GM19468 (cell line): ENCODE measurements around the gene HPS1.

ENCODE experiments used
- ATAC-seq: cut with Tn5 transposase; IDR thresholded peaks from one replicate; pipeline ENCODE4 v1.9.1; 2021; ENCODE audit warnings: mild to moderate bottlenecking, moderate library complexity, moderate number of reproducible peaks; ENCODE audit not compliant: unreplicated experiment; ENCODE audit errors: extremely low read depth

The HPS1 gene

GRCh38 chr10:98416606-98417388 is 29.9 kb downstream of the HPS1 start:
- ATAC-seq = no peak

DNA sequence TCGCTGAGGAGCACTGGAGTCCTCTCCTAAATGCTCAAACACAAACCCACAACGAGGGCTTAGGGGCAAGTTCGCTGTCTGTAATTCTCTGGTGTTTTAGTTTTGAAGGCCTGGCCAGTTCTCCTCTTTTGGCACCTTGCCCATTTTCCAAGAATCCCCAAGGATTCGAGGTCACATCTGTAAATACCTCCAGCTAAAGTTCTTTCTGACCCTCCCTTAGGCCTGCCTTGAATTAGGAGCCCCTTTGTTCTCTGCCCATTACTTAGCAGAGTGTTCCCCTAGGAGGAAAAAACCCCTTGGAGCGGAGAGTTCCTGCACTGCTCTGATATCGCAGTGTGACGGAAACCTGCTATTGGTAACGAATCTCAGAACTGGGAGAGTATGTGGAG is 31.0 kb downstream of the HPS1 start:
- no peak for ATAC-seq

DNA sequence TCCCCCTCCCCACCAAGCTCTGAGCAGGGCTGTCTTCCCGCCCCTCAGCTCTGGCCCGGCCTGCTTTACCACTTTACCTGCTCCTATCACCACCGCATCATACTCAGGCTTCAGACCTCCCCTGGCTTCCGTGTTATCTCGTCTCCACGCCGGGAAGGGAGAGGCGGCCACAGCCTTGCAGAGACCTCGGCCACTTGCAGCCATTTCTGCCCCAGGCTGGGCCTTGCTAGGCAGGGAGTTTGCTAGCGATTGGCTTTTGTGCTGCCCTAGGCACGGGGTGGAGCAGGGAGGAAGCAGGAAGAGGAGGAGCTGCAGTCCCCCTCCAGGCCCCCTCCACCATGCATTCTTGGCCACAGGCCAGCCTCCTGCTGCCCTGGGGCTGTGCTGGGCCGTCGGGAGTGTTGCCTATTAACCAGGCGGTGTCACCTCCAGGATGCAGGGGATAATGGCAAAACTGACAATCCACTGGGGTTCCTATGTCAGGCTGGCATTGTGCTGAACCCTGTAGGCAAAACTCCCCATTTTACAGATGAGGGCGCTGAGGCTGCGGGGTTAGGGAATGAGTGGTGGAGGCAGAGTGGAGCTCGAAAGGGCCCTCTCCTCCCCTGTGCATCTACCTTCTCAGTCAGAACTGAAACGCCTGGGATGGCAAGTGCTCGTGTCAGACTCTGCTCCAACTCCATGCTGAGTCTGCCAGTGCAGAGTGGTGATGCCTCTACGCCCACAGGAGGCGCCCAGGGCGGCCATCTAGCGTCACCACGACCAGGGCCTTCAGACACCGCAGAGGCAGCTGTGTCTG is 31.6 kb downstream of the HPS1 start, which contains the start of gene PYROXD2:
PYROXD2 (minus strand) TSS at position 251 of the 799 bp plus-strand sequence; CDS start at position 204, 47 bp downstream.
- ATAC-seq = no peak

DNA sequence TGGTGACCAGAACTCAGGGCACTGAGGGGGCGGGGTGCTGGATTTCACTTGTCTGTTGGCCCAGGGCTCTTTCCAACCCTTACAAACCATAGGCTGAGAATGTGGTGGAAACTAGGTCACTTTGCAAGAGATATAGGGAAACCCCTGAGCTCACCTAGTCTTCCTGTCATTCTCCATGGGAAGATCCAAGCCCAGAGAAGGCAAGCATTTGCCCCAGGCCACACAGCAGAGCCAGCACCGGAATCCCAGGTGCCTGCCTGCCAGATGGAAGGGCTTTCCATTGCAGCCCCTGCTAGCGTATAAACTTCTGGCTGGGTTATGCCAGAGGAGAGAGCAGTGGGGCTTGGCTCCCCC is 32.2 kb downstream of the HPS1 start:
- ATAC-seq = no peak

- ATAC-seq = no peak
These were observed 35.0 kb downstream of the HPS1 start for GRCh38 chr10:98411768-98412167.

DNA sequence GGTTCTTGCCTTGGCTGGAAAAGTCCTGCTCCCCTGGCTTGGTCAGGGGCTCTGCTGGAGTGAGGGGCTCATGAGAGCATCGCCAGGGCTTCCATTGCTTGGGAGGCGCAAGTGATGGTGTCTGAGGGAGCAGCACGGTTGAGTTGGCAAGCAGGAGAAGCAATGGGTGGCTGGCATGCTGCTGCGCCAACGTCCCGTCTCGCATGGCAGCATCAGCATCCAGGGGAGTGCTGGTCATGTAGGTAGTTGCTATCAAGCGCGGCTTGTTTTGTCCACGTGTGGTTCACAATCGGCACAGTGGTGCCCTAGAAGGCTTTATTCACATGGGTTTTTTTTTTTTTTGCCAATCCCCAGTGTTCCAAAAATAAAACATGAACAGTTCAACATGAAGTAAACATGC is 35.6 kb downstream of the HPS1 start:
- ATAC-seq = no peak

GRCh38 chr10:98410759-98411158 is 36.0 kb downstream of the HPS1 start:
- no peak for ATAC-seq

GRCh38 chr10:98410135-98410743 is 36.5 kb downstream of the HPS1 start:
- no peak for ATAC-seq

DNA sequence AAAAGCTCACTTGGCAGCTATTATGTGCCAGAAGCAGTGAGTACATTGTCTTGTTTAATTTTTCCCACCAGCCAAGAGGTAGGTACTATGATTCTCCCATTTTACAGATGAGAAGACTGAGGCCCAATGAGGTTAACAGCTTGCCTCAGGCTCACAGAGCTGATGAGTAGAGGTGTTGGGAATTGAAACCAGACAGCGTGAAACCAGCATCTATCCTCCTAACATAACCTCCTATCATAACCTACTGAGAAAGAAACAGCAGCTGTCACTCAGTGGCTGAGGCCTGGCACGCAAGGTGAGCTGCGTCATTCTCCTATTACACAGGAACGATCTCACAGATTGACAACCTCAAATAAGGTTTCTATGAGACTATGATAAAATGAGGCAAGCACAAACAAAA is 37.9 kb downstream of the HPS1 start:
- no peak for ATAC-seq

DNA sequence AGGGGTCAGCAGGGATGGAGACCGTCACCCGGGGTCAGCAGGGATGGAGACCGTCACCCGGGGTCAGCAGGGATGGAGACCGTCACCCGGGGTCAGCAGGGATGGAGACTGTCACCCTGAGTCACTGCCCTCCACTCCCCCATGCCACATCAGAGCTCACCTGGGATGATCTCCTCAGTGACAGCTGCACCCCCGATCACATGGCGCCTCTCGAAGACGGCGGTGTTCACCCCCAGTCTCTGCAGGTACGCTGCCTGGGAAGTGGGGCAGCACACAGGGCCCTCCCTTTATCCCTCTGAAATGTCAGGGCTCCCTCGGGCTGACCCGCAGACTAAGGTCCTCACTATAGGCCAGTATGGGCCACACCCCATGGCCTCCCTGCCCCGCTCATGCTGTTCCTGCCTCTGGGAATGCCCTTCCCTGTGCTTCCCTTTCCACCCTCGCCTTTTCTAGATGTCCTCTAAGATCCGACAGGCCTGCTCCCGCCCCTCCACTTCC is 38.9 kb downstream of the HPS1 start:
- no peak for ATAC-seq

DNA sequence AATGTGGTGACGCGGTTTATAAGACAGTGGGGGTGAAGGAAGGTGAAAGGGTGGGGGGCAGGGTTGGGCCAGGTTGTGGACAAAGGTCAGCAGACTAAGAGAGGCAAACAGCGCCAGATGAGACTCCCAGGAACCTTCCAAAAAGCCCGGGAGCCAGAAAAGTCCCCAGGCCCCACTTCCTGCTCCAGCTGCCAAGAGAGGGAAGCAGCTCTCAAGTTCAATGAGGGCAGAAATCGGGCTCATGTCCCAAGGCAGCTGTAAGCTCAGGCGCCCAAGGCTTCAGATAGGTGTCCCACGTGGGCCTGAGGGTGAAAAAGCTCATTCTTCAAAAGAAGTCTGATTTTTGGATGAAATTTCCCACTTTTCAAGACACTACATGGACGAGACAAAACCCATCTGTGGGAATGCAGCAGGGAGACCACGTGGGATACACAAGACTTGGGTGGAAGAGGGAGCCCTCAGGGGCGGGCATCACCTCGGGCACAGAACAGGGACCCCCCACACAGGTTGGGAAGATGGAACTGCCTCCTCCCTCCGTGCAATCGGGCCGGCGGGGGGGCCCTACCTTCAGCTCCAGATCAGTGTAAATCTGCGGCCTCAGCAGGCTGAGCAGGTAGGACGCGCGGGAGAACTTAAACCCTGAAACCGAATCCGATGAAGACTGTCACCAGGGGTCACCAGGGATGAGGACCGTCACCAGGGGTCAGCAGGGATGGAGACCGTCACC is 39.6 kb downstream of the HPS1 start:
- no peak for ATAC-seq

DNA sequence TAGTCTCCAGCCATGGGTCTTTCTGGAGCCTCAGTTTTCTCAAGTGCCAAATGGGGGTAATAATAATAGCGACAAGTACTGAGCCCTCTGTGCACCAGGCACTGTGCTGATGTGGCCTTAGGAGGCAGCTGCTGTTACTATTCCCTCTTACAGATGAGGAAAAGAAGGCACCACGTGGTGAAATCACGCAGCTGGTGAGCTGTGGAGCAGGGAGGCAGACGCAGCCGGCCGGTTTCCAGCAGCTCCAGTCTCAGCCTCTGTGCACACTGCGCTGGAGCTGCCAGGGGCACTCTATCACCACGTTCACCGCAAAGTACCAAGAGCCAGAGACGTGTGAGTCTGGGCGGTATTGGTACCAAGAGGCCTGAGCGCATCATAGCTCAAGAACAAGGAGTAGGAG is 41.3 kb downstream of the HPS1 start:
- ATAC-seq = no peak

DNA sequence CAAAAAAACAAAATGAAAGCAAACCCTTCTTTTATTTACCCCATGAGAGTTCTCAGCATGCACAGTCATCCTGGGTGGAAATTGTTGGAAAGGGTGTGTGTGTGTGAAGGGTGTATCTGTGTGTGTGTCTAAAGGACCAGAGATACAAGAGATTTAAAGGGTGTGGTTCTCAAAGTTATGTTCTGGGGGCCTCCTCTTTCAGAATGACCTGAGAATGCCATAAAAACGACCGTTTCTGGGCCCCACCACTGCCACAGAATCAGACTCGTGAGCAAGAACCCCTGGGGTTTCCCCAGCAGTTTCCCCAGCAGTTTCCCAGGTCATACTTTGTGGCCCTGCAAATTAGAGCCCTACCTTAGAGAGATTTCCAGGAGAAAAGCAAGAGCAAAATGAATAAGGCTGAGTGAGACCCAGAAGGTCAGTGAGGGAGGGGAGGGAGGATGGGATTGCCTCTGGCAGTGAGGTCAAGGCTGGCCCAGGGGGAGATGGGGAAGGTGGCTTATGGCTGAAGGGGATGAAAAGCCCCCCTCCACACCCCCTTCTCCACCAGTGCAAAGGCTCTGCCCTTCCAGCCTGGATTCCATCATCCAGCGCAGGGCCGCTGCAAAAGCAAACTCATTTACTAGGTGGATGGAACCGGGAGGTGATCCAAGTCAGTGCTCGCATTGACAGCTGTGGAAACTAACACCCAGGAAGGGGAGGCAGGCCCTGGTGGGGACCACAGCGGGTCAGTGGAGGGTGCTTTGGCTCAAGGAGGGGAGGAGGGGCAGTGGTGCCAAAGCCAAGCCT is 42.0 kb downstream of the HPS1 start:
- ATAC-seq = no peak

- ATAC-seq = no peak
These were observed 42.8 kb downstream of the HPS1 start for GRCh38 chr10:98403812-98404504.

DNA sequence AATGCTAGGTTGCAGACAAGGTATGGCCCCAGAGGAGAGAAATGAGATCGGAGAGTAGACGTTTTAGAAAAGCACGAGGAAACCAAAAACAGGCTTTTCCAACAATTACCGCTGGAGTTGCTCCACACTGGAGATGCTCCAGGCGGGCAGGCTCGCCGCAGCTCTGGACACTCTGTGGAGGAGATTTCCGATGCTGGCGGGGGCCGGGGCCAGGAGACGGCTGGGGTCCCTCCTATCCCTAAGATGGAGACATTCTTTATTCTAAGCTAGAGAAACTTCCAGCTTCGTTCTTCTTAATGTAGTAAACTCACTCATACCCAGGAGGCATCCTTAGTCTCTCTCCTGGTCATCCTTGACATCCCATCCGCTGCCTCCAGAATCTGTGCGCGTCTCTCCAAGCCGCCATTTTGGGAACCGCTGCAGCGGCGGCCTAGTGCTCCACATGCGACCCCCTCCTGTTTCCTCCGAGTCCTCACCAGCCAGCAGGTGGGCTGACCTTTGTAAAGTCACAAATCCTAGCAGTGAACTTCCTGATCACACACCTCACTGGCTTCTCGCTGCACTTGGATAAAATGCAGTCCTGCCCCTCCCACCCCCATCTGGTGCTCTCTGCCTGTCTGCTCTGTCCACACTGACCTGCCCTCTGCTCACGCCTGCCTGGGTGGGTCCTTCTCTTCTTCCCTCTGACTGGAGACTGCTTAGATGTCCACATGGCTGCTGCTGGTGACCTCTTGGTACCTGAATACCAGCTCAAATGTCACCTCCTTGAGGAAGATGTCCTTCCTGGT is 43.6 kb downstream of the HPS1 start:
- no peak for ATAC-seq

GRCh38 chr10:98402478-98402877 is 44.3 kb downstream of the HPS1 start:
- ATAC-seq = no peak

DNA sequence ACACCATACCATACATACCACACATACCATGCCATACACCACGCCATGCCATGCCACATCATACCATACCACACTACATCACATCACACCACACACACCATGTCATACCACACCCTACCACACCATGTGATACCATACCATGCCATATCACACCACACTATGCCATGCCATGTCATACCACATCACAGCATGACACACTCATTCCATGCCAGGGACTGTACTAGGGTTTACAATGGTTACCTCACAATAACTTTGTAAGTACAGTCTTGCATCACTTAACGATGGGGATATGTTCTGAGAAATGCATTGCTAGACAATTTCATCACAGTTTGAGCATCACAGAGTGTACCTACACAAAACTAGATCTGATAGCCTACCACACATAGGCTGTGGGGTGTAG is 46.3 kb downstream of the HPS1 start:
- no peak for ATAC-seq

- no peak for ATAC-seq
These were observed 47.0 kb downstream of the HPS1 start for GRCh38 chr10:98399784-98400183.
